Measurements from ENCODE around the gene TOGARAM2. TPM values are rescaled to one million over a fixed set of nuclear protein-coding genes. Genes with fewer than 3 reads are reported as not detected.

TOGARAM2 gene
- total RNA-seq, 2 experiments from 2014 or later, result 2.3 to 2.7 TPM

DNA sequence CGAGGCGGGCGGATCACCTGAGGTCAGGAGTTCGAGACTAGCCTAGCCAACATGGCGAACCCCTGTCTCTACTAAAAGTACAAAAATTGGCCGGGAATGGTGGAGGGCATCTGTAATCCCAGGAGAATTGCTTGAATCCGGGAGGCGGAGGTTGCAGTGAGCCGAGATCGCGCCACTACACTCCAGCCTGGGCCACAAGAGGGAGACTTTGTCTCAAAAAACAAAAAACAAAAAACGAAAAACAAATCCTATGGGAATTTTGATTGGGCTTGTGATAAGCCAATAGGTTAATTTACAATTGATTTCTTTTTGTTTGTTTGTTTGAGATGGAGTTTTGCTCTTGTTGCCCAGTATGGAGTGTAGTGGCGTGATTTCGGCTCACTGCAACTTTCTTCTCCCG is 24.2 kb upstream of the TOGARAM2 start:
- CTCF ChIA-PET, result interaction anchor here (0.6 to 1.7 kb wide), 9 partner anchors 16 to 239 kb away, joined by 3 to 9 read pairs (median 3); no protein-coding TSS in a partner anchor
- Mint-ChIP-seq H3K36me3 (ENCODE audit: low read depth) (no peaks in the 10 kb centered on the region), H3K9me3 (no peaks in the 10 kb centered on the region), H3K4me1 (ENCODE audit: low read depth) (peaks cover 7% of the 10 kb centered on the region), H3K27me3 (no peaks in the 10 kb centered on the region), H3K4me3 (peak overlapping the region; percentile 65), H3K27ac (no peak overlapping the region)
- DNase-seq, result peak; percentile 37
- intact Hi-C loops (cut with micrococcal nuclease), result loop anchor here (5.0 kb wide), 1 partner anchor 55 kb away; no protein-coding TSS in a partner anchor
- no peak for ATAC-seq
- TF ChIP-seq, protein P1, sequence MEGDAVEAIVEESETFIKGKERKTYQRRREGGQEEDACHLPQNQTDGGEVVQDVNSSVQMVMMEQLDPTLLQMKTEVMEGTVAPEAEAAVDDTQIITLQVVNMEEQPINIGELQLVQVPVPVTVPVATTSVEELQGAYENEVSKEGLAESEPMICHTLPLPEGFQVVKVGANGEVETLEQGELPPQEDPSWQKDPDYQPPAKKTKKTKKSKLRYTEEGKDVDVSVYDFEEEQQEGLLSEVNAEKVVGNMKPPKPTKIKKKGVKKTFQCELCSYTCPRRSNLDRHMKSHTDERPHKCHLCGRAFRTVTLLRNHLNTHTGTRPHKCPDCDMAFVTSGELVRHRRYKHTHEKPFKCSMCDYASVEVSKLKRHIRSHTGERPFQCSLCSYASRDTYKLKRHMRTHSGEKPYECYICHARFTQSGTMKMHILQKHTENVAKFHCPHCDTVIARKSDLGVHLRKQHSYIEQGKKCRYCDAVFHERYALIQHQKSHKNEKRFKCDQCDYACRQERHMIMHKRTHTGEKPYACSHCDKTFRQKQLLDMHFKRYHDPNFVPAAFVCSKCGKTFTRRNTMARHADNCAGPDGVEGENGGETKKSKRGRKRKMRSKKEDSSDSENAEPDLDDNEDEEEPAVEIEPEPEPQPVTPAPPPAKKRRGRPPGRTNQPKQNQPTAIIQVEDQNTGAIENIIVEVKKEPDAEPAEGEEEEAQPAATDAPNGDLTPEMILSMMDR (IDR thresholded peaks at IDR 0.05), result peak; percentile 49
- POLR2A ChIA-PET, result interaction anchor here (0.6 to 1.0 kb wide), 2 partner anchors 12 to 87 kb away, joined by 3 to 4 read pairs; partner anchors contain the start of gene TRMT61B

DNA sequence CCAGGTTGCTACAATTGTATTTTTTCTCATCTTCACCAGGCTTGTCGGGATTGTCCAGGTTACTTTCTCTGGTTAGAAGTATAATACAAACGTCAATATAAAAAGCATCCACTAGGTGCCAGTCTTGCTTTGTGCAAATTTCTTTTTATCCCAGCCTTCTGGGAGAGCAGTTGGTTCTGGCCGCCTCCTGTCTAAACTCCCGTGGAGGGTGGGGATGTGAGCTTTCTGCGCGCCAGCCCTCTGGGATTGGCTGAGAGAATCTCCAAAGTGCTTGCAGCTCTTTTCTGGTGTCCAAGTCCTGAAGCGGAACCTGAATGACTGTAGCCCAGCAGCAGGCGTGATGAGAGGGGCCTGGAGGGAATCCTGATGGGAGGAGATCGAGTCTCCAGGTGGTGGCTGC is 22.4 kb upstream of the TOGARAM2 start:
- Mint-ChIP-seq H3K36me3 (ENCODE audit: low read depth) (no peaks in the 10 kb centered on the region), H3K9me3 (no peaks in the 10 kb centered on the region), H3K27ac (no peak overlapping the region), H3K4me1 (ENCODE audit: low read depth) (peaks cover 2% of the 10 kb centered on the region), H3K4me3 (no peak overlapping the region), H3K27me3 (no peaks in the 10 kb centered on the region)
- peak; percentile 40 for DNase-seq
- ChIA-PET POLR2A (interaction anchor here (1.3 kb wide), 1 partner anchor 10 kb away, joined by 3 read pairs; no protein-coding TSS in a partner anchor), CTCF (interaction anchor here (0.7 to 2.3 kb wide), 29 partner anchors 9 to 250 kb away, joined by 3 to 14 read pairs (median 4); no protein-coding TSS in a partner anchor)
- intact Hi-C loops (cut with micrococcal nuclease), result loop anchor here (1.0 to 5.0 kb wide), 2 partner anchors 54 to 239 kb away; no protein-coding TSS in a partner anchor
- ATAC-seq, result peak; percentile 66
- TF ChIP-seq, protein P1 (IDR thresholded peaks at IDR 0.05), result peak; percentile 88

DNA sequence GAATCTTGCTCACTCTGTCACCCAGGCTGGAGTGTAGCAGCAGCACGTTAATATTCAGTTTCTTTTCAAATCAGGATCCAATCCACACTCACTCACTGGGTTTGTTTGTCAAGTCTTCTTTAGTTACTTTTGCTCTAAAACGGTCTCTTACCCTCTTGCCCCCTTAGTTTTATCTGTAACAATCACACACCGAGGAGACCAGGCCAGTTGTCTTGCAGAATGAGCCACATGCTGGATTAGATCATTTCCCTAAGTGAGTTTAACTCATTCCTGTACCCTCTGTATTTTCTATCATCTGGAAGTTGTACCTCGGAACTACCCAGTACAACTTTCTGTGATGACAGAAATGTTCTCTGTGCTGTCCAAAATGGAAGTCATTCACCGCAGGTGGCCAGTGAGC is 20.7 kb upstream of the TOGARAM2 start:
- CTCF ChIA-PET, result interaction anchor here (1.4 kb wide), 1 partner anchor 55 kb away, joined by 3 read pairs; no protein-coding TSS in a partner anchor

GRCh38 chr2:28962505-28962904 is 18.6 kb upstream of the TOGARAM2 start:
- Mint-ChIP-seq H3K4me1 (ENCODE audit: low read depth) (no peaks in the 10 kb centered on the region), H3K9me3 (no peaks in the 10 kb centered on the region), H3K36me3 (ENCODE audit: low read depth) (no peaks in the 10 kb centered on the region), H3K27me3 (no peaks in the 10 kb centered on the region), H3K4me3 (no peak overlapping the region), H3K27ac (no peak overlapping the region)
- DNase-seq (no peak), ATAC-seq (no peak)
- ChIA-PET CTCF (no interaction called here), POLR2A (no interaction called here)
- TF ChIP-seq, protein P1 (IDR thresholded peaks at IDR 0.05), result no peak
- intact Hi-C loops (cut with micrococcal nuclease), result no loop called here

More for the DNA sequence above, 20.7 kb upstream of the TOGARAM2 start:
- H3K4me3 Mint-ChIP-seq, result no peak overlapping the region
- DNase-seq (no peak), ATAC-seq (no peak)
- H3K9me3 Mint-ChIP-seq, result no peaks in the 10 kb centered on the region
- peaks cover 2% of the 10 kb centered on the region for H3K4me1 Mint-ChIP-seq (ENCODE audit: low read depth)
- intact Hi-C loops (cut with micrococcal nuclease), result no loop called here
- no peaks in the 10 kb centered on the region for H3K36me3 Mint-ChIP-seq (ENCODE audit: low read depth)
- POLR2A ChIA-PET, result interaction anchor here (0.6 kb wide), 1 partner anchor 75 kb away, joined by 3 read pairs; no protein-coding TSS in a partner anchor
- no peaks in the 10 kb centered on the region for H3K27me3 Mint-ChIP-seq
- no peak overlapping the region for H3K27ac Mint-ChIP-seq
- TF ChIP-seq, protein P1 (IDR thresholded peaks at IDR 0.05), result no peak

- no peak overlapping the region for H3K4me3 Mint-ChIP-seq
- ChIA-PET POLR2A (no interaction called here), CTCF (no interaction called here)
- H3K27me3 Mint-ChIP-seq, result no peaks in the 10 kb centered on the region
- H3K27ac Mint-ChIP-seq, result no peak overlapping the region
- H3K9me3 Mint-ChIP-seq, result no peaks in the 10 kb centered on the region
- DNase-seq (no peak), ATAC-seq (no peak)
- TF ChIP-seq, protein P1 (IDR thresholded peaks at IDR 0.05), result no peak
- intact Hi-C loops (cut with micrococcal nuclease), result no loop called here
- H3K36me3 Mint-ChIP-seq (ENCODE audit: low read depth), result no peaks in the 10 kb centered on the region
- H3K4me1 Mint-ChIP-seq (ENCODE audit: low read depth), result peaks cover 5% of the 10 kb centered on the region
Measured at GRCh38 chr2:28970464-28971160, 10.5 kb upstream of the TOGARAM2 start.

Measured in activated CD8-positive, alpha-beta T cell treated with anti-CD3 and anti-CD28 coated beads for 36 hours (primary cell).